Activated effector memory CD4-positive, alpha-beta T cell treated with Interleukin-2 at 50 U/mL for 16 hours (primary cell): ENCODE measurements around the gene GABRB3.

Experiments used
- DNase-seq: peaks from one replicate; pipeline ENCODE4 v3.0.0-alpha.2; 2020

Gene GABRB3

GRCh38 chr15:26673445-26673844, 99.4 kb downstream of the GABRB3 start:
- DNase-seq, result no peak

- no peak for DNase-seq
Measured at GRCh38 chr15:26670116-26670515, 102.8 kb downstream of the GABRB3 start.

GRCh38 chr15:26667222-26667988, 105.5 kb downstream of the GABRB3 start:
- DNase-seq, result no peak

GRCh38 chr15:26665957-26666791, 106.7 kb downstream of the GABRB3 start:
- no peak for DNase-seq

GRCh38 chr15:26662283-26662682, 110.6 kb downstream of the GABRB3 start:
- no peak for DNase-seq

- DNase-seq, result no peak
Measured at GRCh38 chr15:26661748-26662147, 111.1 kb downstream of the GABRB3 start.

GRCh38 chr15:26661107-26661506, 111.8 kb downstream of the GABRB3 start:
- DNase-seq, result no peak

- DNase-seq, result no peak
Measured at GRCh38 chr15:26660241-26660640, 112.6 kb downstream of the GABRB3 start.

GRCh38 chr15:26658290-26658689, 114.6 kb downstream of the GABRB3 start:
- no peak for DNase-seq

GRCh38 chr15:26656080-26656479, 116.8 kb downstream of the GABRB3 start:
- no peak for DNase-seq

GRCh38 chr15:26651909-26652308, 121.0 kb downstream of the GABRB3 start:
- DNase-seq, result no peak

- no peak for DNase-seq
Measured at GRCh38 chr15:26648676-26649075, 124.2 kb downstream of the GABRB3 start.

- DNase-seq, result no peak
Measured at GRCh38 chr15:26644948-26645347, 127.9 kb downstream of the GABRB3 start.

GRCh38 chr15:26641144-26641543, 131.7 kb downstream of the GABRB3 start:
- DNase-seq, result no peak

GRCh38 chr15:26640601-26641000, 132.3 kb downstream of the GABRB3 start:
- no peak for DNase-seq

- DNase-seq, result no peak
Measured at GRCh38 chr15:26639966-26640365, 132.9 kb downstream of the GABRB3 start.

GRCh38 chr15:26635614-26636013, 137.3 kb downstream of the GABRB3 start:
- no peak for DNase-seq

GRCh38 chr15:26635105-26635504, 137.8 kb downstream of the GABRB3 start:
- DNase-seq, result no peak

GRCh38 chr15:26634319-26634718, 138.5 kb downstream of the GABRB3 start:
- no peak for DNase-seq

GRCh38 chr15:26632500-26632899, 140.4 kb downstream of the GABRB3 start:
- DNase-seq, result no peak

- DNase-seq, result no peak
Measured at GRCh38 chr15:26631894-26632293, 141.0 kb downstream of the GABRB3 start.

GRCh38 chr15:26630857-26631256, 142.0 kb downstream of the GABRB3 start:
- DNase-seq, result no peak

- no peak for DNase-seq
Measured at GRCh38 chr15:26628879-26629529, 143.9 kb downstream of the GABRB3 start.

GRCh38 chr15:26628071-26628470, 144.8 kb downstream of the GABRB3 start:
- DNase-seq, result no peak
